Gastrocnemius medialis (tissue), 4 donors: ENCODE data around the gene CFAP69. TPM values are rescaled to one million over a fixed set of nuclear protein-coding genes. Genes with fewer than 3 reads are reported as not detected.

Experiments used
- ATAC-seq, 2 donors: fragments of 150-250 bp; one replicate each; pipeline ENCODE4 v1.9.1; 2016
- DNase-seq, 2 donors: peaks; one replicate each; pipeline ENCODE4 v3.0.0-alpha.2; 2019
- H3K27ac ChIP-seq, 4 donors: fragments of 200-600 bp; sonication (generic); 1 replicate in 1 of 4; 2 replicates in 3 of 4; pipeline ENCODE4 v1.5.1; 2016 to 2018; ENCODE audit warnings: mild to moderate bottlenecking in 2 of 4, moderate library complexity in 1 of 4
- H3K27me3 ChIP-seq, 3 donors: fragments of 200-600 bp; sonication (generic) in 2 of 3; 1 replicate in 1 of 3; 2 replicates in 2 of 3; pipeline versions ENCODE4 v1.5.1 to v1.6.0; 2016 to 2019; ENCODE audit warnings: mild to moderate bottlenecking in 1 of 3, moderate library complexity in 1 of 3
- H3K36me3 ChIP-seq, 2 donors: fragments of 200-600 bp; sonication (generic) in 1 of 2; one replicate each; pipeline ENCODE4 v1.5.1; 2017 to 2018
- H3K4me1 ChIP-seq, 2 donors: fragments of 200-600 bp; sonication (generic) in 1 of 2; one replicate each; pipeline ENCODE4 v1.5.1; 2016 to 2017; ENCODE audit warnings: mild to moderate bottlenecking in 2 of 2
- H3K4me3 ChIP-seq, 4 donors: fragments of 200-600 bp; sonication (generic) in 3 of 4; 1 replicate in 1 of 4; 2 replicates in 3 of 4; pipeline ENCODE4 v1.5.1; 2016 to 2019; ENCODE audit warnings: mild to moderate bottlenecking in 2 of 4
- H3K9me3 ChIP-seq, 3 donors: fragments of 200-600 bp; sonication (generic) in 2 of 3; 1 replicate in 1 of 3; 2 replicates in 2 of 3; pipeline ENCODE4 v1.5.1; 2016 to 2019
- CTCF ChIP-seq, 5 experiments: fragments of 450-650 bp in 3 of 5; fragments of 200-600 bp in 2 of 5; sonication (generic) in 2 of 5; IDR thresholded peaks in 4 of 5; conservative IDR thresholded peaks in 1 of 5; 1 replicate in 4 of 5; 2 replicates in 1 of 5; pipeline ENCODE4 v1.5.1; 2016 to 2019; ENCODE audit warnings: antibody characterized with exemption in 5 of 5, mild to moderate bottlenecking in 3 of 5, moderate library complexity in 3 of 5
- POLR2A ChIP-seq, 2 donors: fragments of 450-650 bp; IDR thresholded peaks; one replicate each; pipeline ENCODE4 v1.6.1; 2017; ENCODE audit warnings: antibody characterized with exemption in 2 of 2, mild to moderate bottlenecking in 2 of 2, moderate library complexity in 2 of 2
- in situ Hi-C, 4 donors: fragments of 200-750 bp; cut with MboI; loops; one replicate each; pipeline versions ENCODE4 v1.15.0 to v1.8.0; 2017; ENCODE audit warnings: low sequenced_read_pairs in 4 of 4
- intact Hi-C: fragments of 100-400 bp; cut with DNase I; formaldehyde crosslinking; loops from one replicate; pipeline ENCODE4 v1.15.1; 2023; ENCODE audit warnings: low total_unique reads
- total RNA-seq, 4 donors: library from RNA; depleted of rRNA; stranded (reverse); fragments of >200 nt; gene quantifications; one replicate each; pipeline versions ENCODE4 v1.1.0 to v1.2.3, GENCODE V29; 2016

The CFAP69 gene
- total RNA-seq, 4 donors from 2014 or later, result 0.62 to 4.9 (median 1.6) TPM; not detected in 1

GRCh38 chr7:90337106-90337505 is 92.1 kb downstream of the CFAP69 start:
- Histone ChIP-seq H3K27ac (no peak overlapping the region), H3K4me3 (no peak overlapping the region), H3K4me1 (no peaks in the 10 kb centered on the region), H3K27me3 (no peaks in the 10 kb centered on the region), H3K36me3 (no peaks in the 10 kb centered on the region), H3K9me3 (no peaks in the 10 kb centered on the region)
- in situ Hi-C loops, result no loop called here
- intact Hi-C loops, result no loop called here
- DNase-seq (no peak), ATAC-seq (no peak)
- no peak for TF ChIP-seq CTCF (IDR thresholded peaks at IDR 0.05 in 4 of 5, conservative IDR thresholded peaks at IDR 0.05 in 1 of 5)
- TF ChIP-seq POLR2A (IDR thresholded peaks at IDR 0.05), result no peak

GRCh38 chr7:90345016-90345415 is 100.0 kb downstream of the CFAP69 start:
- Histone ChIP-seq H3K27me3 (no peaks in the 10 kb centered on the region), H3K27ac (peak overlapping the region in 1 of 4 donors; percentile 87), H3K4me3 (peak overlapping the region in 2 of 4 donors; percentile 63 to 99), H3K4me1 (peaks cover 16 to 17% of the 10 kb centered on the region in 2 donors), H3K9me3 (no peaks in the 10 kb centered on the region), H3K36me3 (no peaks in the 10 kb centered on the region)
- in situ Hi-C loops (loop anchor here in 3 of 4 donors (10.0 kb wide), 2 partner anchors 50 to 60 kb away; partner anchors contain the start of gene CLDN12 (in 2 of the 3)), intact Hi-C loops (loop anchor here (5.0 kb wide), 2 partner anchors 98 to 917 kb away; partner anchors contain the start of genes CFAP69 and FZD1)
- TF ChIP-seq POLR2A (IDR thresholded peaks at IDR 0.05) (no peak), CTCF (IDR thresholded peaks at IDR 0.05 in 4 of 5, conservative IDR thresholded peaks at IDR 0.05 in 1 of 5) (no peak)
- DNase-seq, result no peak
- no peak for ATAC-seq

- H3K27ac ChIP-seq, result peak overlapping the region; percentile 83 to 97 (median 88)
- intact Hi-C loops (loop anchor here (1.0 to 5.0 kb wide), 3 partner anchors 58 to 917 kb away; partner anchors contain the start of genes CFAP69, CLDN12 and FZD1), in situ Hi-C loops (loop anchor here in 3 of 4 donors (10.0 kb wide), 2 partner anchors 49 to 59 kb away; partner anchors contain the start of gene CLDN12 (in 2 of the 3))
- peak overlapping the region; percentile 63 to 99 (median 86) for H3K4me3 ChIP-seq
- DNase-seq (no peak), ATAC-seq (peak; percentile 23 to 68)
- peaks cover 16 to 17% of the 10 kb centered on the region in 2 donors for H3K4me1 ChIP-seq
- no peaks in the 10 kb centered on the region for H3K9me3 ChIP-seq
- TF ChIP-seq CTCF (IDR thresholded peaks at IDR 0.05 in 4 of 5, conservative IDR thresholded peaks at IDR 0.05 in 1 of 5) (no peak), POLR2A (IDR thresholded peaks at IDR 0.05) (no peak)
- H3K27me3 ChIP-seq, result no peaks in the 10 kb centered on the region
- no peaks in the 10 kb centered on the region for H3K36me3 ChIP-seq
These were observed 100.8 kb downstream of the CFAP69 start for GRCh38 chr7:90345595-90346335.

GRCh38 chr7:90346336-90347125 is 101.6 kb downstream of the CFAP69 start, which contains the start of gene GTPBP10:
GTPBP10 (plus strand) TSS chr7:90346716; CDS start chr7:90346742, 26 bp downstream.
- in situ Hi-C loops (loop anchor here in 3 of 4 donors (10.0 kb wide), 2 partner anchors 48 to 58 kb away; partner anchors contain the start of gene CLDN12 (in 2 of the 3)), intact Hi-C loops (loop anchor here (1.0 to 5.0 kb wide), 3 partner anchors 57 to 916 kb away; partner anchors contain the start of genes CFAP69, CLDN12 and FZD1)
- no peaks in the 10 kb centered on the region for H3K27me3 ChIP-seq
- H3K27ac ChIP-seq, result peak within 1 kb of the TSS; percentile 83 to 97 (median 88)
- peak within 1 kb of the TSS; percentile 63 to 99 (median 86) for H3K4me3 ChIP-seq
- H3K9me3 ChIP-seq, result no peaks in the 10 kb centered on the region
- H3K36me3 ChIP-seq, result no peaks in the 10 kb centered on the region
- peaks cover 16 to 17% of the 10 kb centered on the region in 2 donors for H3K4me1 ChIP-seq
- TF ChIP-seq POLR2A (IDR thresholded peaks at IDR 0.05) (peak; percentile 54 to 70), CTCF (IDR thresholded peaks at IDR 0.05 in 4 of 5, conservative IDR thresholded peaks at IDR 0.05 in 1 of 5) (peak; percentile 57 to 80 (median 68))
- ATAC-seq, result peak; percentile 97
- DNase-seq, result peak; percentile 86 to 89
